Stimulated activated CD4-positive, alpha-beta T cell treated with anti-CD3 and anti-CD28 coated beads, Interleukin-12 subunit alpha, Interleukin-12 subunit beta, amount 100 ng/mL, for 4 hours (primary cell): ENCODE measurements around the gene TNS3.
"Not testable (repeated sequence)": the region's sequence is repeated elsewhere in the genome, so short reads cannot be mapped to it uniquely, and the experiment has no call there.

Source experiments
- DNase-seq: peaks from one replicate; pipeline ENCODE4 v3.0.0-alpha.2; 2020

TNS3 gene

GRCh38 chr7:47602272-47603004 is 20.5 kb upstream of the TNS3 start:
- DNase-seq, result no peak

DNA sequence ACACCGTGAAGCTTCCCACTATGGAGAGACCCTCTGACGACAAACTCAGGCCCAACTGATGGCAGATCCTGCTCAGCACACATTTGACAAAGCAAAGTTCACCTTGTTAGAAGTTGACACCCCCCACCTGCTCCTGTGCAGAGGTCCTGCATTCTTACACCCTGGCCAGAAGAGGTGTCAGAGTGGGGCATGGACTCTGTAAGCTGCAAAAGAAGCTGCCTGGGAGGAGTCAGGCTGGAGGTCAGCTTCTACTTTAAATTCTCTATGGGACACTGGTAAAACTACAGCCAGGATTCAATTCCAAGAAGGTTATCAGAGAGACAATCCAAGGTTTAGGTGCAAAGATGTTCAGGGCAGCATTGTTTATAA is 20.0 kb upstream of the TNS3 start:
- no peak for DNase-seq

- no peak for DNase-seq
Observed at GRCh38 chr7:47601119-47601880, 19.4 kb upstream of the TNS3 start.

DNA sequence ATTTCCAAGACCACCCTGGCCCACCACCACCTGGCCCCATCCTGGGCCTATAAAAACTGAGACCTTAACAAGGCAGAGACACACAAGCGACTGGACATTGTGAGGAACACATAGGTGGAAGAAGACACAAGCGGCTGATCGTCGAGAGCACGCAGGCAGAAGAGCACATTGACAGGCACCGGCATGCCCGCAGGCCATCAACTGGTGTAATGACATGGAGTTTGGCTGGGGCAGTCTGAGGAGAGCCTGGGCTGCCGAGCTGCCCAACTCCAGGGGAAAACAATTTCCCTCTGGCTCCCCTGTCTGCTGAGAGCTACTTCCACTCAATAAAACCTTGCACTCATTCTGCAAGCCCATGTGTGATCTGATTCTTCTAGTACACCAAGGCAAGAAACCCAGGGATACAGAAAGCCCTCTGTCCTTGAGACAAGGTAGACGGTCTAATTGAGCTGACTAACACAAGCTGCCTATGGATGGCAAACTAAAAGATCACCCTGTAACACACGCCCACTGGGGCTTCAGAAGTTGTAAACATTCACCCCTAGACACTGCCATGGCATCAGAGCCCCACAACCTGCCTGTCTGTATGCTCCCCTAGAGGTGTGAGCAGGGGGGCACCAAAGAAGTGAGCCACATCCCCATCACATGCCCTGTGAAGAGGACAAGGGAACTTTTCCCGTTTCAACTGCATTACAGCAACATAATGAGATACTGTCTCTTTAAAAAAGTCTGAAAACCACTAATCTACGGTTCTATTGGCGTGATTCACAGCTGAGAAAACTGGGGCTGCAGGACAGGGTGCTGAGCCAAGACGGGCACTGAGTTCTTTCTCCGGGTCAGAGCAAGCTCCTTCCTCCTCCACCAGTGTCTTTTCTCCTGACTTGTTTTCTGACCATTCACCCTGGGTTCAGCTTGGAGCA is 18.5 kb upstream of the TNS3 start:
- no peak for DNase-seq

DNA sequence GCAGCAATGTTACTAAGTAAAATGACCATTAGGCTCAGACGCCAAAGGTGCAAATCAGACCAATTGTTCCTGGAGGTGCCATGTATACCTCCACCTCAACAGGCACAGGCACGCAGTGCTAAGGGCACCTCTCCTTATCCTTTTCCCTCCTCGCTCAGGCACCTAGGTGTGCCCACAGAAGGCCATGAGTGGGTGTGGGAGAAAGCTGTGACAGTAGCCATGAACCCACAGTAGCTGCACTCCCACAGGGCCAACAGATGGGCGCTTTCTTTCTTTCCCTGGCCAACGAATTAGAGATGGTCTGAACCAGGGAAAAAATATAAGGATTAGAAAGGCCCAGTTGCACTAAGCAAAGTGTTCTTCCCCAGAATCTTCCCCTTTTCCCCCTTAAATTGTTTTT is 15.5 kb upstream of the TNS3 start:
- no peak for DNase-seq

GRCh38 chr7:47596502-47597202 is 14.7 kb upstream of the TNS3 start:
- no peak for DNase-seq

GRCh38 chr7:47594406-47594805 is 12.5 kb upstream of the TNS3 start:
- DNase-seq, result no peak

DNA sequence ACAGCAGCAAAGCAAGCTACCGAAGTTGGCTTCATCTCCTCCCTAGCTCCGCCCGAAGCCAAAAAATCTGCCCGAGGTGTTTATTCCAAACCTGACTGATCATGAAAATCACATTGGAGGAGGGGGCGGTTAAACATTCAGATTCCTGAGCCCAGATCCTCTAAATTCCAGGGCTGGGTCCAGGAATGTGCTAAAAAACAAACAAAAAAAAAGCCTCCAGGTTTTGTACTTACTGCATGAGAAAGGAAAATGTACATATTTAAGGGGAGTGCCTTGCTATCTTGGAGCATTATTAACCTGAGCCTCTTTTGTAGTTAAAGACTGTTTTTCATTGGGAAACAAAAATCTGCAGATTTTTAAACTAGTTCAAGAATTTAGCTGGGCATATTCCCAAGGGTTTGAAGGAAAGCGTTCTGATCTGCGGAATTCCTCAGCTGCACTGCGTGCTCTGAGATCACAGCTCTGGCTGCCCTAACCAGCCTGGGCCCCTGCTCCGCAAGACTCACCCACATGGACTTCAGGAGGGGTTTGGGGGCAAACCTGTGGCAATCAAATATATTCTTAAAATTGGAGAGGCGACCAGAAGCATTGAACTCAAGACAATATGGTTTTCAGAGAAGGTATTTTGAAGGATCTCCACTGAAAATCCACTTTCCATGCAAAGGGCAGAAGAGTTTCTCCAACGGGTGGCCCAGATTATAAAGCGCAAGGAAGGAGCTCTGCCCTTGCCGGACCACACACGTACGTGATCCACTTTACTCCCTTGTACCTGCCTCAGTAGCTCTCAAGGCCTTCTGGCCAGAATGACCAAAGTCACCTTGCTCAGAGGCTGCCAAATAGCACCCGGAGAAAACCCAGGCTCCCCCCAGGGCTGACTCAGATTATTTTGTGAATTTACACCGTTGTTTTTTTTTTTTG is 10.0 kb upstream of the TNS3 start:
- no peak for DNase-seq

DNA sequence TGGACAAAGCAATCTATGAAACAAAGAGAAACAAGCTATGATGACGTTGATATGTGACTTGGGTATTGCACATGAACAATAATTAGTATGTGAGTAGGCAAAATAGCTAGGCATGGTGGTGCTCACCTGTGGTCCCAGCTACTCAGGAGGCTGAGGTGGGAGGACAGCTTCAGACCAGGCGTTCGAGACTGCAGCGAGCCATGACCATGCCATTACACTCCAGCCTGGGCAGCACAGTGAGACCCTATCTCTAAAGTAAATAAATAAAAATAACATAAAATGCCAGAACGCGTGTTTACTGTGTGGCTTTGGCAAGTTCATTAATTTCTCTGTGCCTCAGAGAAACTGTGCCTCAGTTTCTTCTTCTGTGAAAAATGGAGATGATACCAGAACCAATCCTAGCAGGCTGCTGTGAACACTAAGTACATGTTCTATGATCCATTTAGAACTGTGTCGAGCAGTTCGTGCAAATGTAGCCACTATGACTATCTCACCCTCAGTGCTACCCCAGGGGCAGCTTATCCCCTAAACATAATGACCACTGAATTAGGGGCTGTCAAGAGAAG is 9.3 kb upstream of the TNS3 start:
- no peak for DNase-seq

- not testable (repeated sequence) for DNase-seq
Observed at GRCh38 chr7:47590215-47590614, 8.3 kb upstream of the TNS3 start.

GRCh38 chr7:47588704-47589225 is 6.9 kb upstream of the TNS3 start:
- no peak for DNase-seq

- DNase-seq, result no peak
Observed at GRCh38 chr7:47587976-47588375, 6.1 kb upstream of the TNS3 start.

DNA sequence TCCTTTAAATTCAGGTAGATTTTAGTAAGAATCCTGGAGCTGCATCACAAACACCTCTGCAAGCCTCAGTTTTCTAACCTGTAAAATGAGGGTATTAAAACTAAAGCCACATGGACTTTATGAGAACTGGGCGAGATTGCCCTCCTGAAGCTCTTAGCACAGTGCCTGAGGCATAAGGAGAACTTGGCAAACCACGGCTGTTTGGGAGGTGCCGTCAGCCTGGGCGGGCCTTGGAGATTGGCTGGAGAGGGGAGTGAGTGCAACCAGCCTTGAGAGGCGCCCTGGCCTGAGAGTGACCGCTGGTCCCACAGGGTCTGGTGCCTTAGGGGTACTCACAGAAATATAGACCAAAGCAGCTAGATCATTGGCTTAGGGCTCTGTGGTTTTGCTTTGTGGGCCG is 5.4 kb upstream of the TNS3 start:
- DNase-seq, result no peak

DNA sequence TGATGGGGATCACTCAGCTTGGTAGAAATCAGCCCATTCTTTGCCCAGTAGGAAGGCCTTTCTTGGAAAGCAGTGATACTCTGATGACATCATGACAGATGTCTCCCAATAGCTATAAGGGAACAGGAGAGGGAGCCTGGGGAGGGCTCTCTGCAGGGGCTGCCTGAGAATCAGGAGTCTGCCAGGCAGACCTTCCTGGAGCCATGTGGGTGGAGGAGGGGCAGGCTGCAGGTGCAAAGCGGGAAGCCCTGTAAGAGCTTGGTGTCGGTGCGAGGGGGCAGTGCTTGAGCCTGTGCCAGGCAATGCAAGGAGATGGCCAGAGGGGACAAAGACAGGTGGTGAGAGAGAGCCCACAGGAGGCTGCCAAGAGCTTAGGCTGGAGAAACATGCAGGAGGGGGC is 5.0 kb upstream of the TNS3 start:
- no peak for DNase-seq

DNA sequence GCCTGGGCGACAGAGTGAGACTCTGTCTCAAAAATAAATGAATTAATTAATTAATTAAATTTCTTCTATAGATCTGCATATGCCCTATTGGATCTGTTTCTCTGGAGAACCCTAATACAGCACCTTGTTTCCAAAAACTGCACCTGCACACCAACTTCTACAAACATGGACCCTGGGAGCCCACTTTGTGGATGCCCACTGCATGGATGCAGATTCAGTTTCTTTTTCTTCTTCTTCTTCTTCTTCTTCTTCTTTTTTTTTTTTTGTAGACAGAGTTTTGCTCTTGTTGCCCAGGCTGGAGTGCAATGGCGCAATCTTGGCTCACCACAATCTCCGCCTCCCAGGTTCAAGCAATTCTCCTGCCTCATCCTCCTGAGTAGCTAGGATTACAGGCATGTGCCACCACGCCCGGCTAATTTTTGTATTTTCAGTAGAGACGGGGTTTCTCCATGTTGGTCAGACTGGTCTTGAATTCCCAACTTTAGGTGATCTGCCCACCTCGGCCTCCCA is 4.3 kb upstream of the TNS3 start:
- DNase-seq, result not testable (repeated sequence)

DNA sequence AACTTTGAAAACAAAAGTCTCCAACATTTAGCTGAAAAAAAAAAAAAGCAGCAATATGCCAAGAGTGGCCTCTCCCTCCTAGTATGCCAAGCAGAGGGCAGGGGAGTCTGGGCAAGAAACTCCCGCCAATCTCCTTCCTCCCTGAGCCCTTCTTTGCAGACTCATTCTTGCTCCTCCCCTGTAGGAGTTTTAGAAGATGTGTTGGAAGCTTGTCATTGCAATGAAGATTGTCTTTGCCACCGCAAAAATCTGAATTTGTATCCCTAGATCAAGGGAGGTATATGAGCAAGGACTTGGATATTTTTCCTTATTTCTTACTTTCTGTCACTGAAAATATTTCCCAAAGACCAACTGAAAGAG is 2.6 kb upstream of the TNS3 start:
- DNase-seq, result no peak

GRCh38 chr7:47583739-47584535 is 2.0 kb upstream of the TNS3 start:
- no peak for DNase-seq

GRCh38 chr7:47582764-47583738 is 1.1 kb upstream of the TNS3 start:
- DNase-seq, result no peak

DNA sequence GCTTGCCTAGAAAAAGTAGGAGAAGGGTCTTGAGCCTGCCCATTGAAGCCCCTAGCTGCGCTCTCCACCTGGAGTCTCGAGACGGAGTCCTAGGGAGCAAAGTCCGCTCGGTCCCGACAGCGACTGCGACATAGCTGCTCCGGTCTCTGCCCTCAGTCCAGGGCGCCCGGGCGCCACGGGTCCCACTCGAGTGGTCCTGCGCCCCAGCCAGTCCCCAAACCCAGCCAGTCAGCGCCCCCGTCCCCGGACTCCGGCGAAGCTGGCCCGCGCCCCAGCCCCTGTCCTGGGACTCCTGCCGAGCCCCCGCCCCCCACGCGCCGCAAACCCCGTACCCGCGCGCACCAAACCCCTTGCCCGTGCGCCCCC is 490 bp downstream of the TNS3 start:
- no peak for DNase-seq
